CD4-positive, alpha-beta memory T cell (primary cell): ENCODE results near the gene LMO1. TPM values are rescaled to one million over a fixed set of nuclear protein-coding genes. Genes with fewer than 3 reads are reported as not detected.
A peak's percentile ranks its signal among the peaks of the same experiment; 100 is the strongest.

Source experiments
- CTCF ChIA-PET: fragments of 350-600 bp; sonication (Branson Sonifier 250); formaldehyde crosslinking; loops from one replicate; lab custom pipeline; 2021; ENCODE audit warnings: inconsistent platforms; ENCODE audit not compliant: partially characterized antibody; lab: Charles Lee
- POLR2A ChIA-PET: fragments of 350-600 bp; sonication (Branson Sonifier 250); formaldehyde crosslinking; loops from one replicate; lab custom pipeline; 2021; ENCODE audit not compliant: partially characterized antibody; lab: Charles Lee
- DNase-seq, 5 donors: peaks; one replicate each; pipeline versions ENCODE4 v3.0.0 to v3.0.0-alpha.2; 2020 to 2022; ENCODE audit warnings: mixed read lengths in 1 of 5
- H3K27ac ChIP-seq: one replicate; pipeline ENCODE4 v1.7.0; 2013; ENCODE audit warnings: low read depth, low read length
- H3K27me3 ChIP-seq: 2 replicates; pipeline ENCODE4 v1.7.0; 2013; ENCODE audit warnings: mild to moderate bottlenecking, low read length, moderate library complexity; ENCODE audit not compliant: insufficient read depth
- H3K36me3 ChIP-seq: 2 replicates; pipeline ENCODE4 v1.7.0; 2013; ENCODE audit warnings: mild to moderate bottlenecking, low read length, moderate library complexity; ENCODE audit not compliant: insufficient read depth
- H3K4me1 ChIP-seq: 2 replicates; pipeline ENCODE4 v1.7.0; 2013; ENCODE audit warnings: mild to moderate bottlenecking, low read length, moderate library complexity; ENCODE audit not compliant: insufficient read depth
- H3K4me3 ChIP-seq, 2 donors: one replicate each; pipeline ENCODE4 v1.7.0; 2013; ENCODE audit warnings: low read length in 2 of 2, mild to moderate bottlenecking in 1 of 2
- H3K9me3 ChIP-seq, 2 donors: one replicate each; pipeline ENCODE4 v1.7.0; 2013; ENCODE audit warnings: low read length in 2 of 2, control low read depth in 1 of 2; ENCODE audit not compliant: control insufficient read depth in 1 of 2
- H3K27ac Mint-ChIP-seq, 7 donors: one replicate each; pipeline ENCODE4 v1.8.0; 2020 to 2021; ENCODE audit warnings: mixed read lengths in 7 of 7, mild to moderate bottlenecking in 6 of 7, inconsistent platforms in 3 of 7, moderate library complexity in 3 of 7
- H3K27me3 Mint-ChIP-seq, 2 donors: one replicate each; pipeline ENCODE4 v1.8.0; 2020 to 2021; ENCODE audit warnings: mixed read lengths in 2 of 2
- H3K36me3 Mint-ChIP-seq, 2 donors: one replicate each; pipeline ENCODE4 v1.8.0; 2020 to 2021; ENCODE audit warnings: mixed read lengths in 2 of 2, inconsistent platforms in 1 of 2, mild to moderate bottlenecking in 1 of 2
- H3K4me1 Mint-ChIP-seq, 4 donors: one replicate each; pipeline ENCODE4 v1.8.0; 2020 to 2021; ENCODE audit warnings: mixed read lengths in 4 of 4, mild to moderate bottlenecking in 1 of 4
- H3K4me3 Mint-ChIP-seq, 8 donors: one replicate each; pipeline ENCODE4 v1.8.0; 2020 to 2021; ENCODE audit warnings: mixed read lengths in 8 of 8, mild to moderate bottlenecking in 7 of 8, moderate library complexity in 6 of 8, inconsistent platforms in 3 of 8
- H3K9me3 Mint-ChIP-seq, 8 donors: one replicate each; pipeline ENCODE4 v1.8.0; 2020 to 2021; ENCODE audit warnings: mixed read lengths in 8 of 8, mild to moderate bottlenecking in 5 of 8, inconsistent platforms in 3 of 8, moderate library complexity in 1 of 8
- intact Hi-C: fragments of 100-400 bp; cut with micrococcal nuclease; formaldehyde crosslinking; loops from one replicate; pipeline ENCODE4 v1.15.1; 2023
- polyA plus RNA-seq, 2 donors: library from polyadenylated mRNA; unstranded; fragments of 300-500 nt; fragmentation: Illumina TruSeq; gene quantifications; one replicate each; pipeline ENCODE4 v1.2.3, GENCODE V29; 2021
- total RNA-seq, 2 experiments: library from RNA; stranded (reverse); gene quantifications; one replicate each; pipeline ENCODE4 v1.2.3, GENCODE V29; 2021

Gene LMO1
- total and polyA plus RNA-seq, 4 experiments from 2014 or later: not detected

DNA sequence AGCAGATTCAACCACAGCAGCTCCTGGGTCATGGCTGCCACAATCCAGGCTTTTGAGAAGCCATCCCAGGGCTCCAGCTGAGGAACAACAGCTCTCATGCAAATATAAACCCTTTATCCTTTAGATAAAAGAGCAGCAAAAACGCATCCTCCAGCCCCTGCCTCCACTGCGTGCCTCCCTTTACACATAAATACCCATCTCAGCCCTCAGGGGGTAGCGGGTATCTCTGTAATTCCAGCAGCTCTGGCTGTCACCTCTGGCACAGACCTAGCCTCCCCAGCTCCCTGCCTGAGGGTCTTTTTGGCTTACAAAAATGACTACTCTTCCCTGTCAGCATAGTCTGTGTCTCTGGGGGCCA, 21.6 kb downstream of the LMO1 start:
- Mint-ChIP-seq H3K36me3 (no peaks in the 10 kb centered on the region), H3K27me3 (peaks cover 0 to 5% of the 10 kb centered on the region in 2 donors), H3K4me3 (no peak overlapping the region), H3K4me1 (no peaks in the 10 kb centered on the region), H3K9me3 (no peaks in the 10 kb centered on the region), H3K27ac (no peak overlapping the region)
- Histone ChIP-seq H3K27ac (no peak overlapping the region), H3K4me1 (no peaks in the 10 kb centered on the region), H3K27me3 (no peaks in the 10 kb centered on the region), H3K36me3 (no peaks in the 10 kb centered on the region), H3K9me3 (no peaks in the 10 kb centered on the region), H3K4me3 (no peak overlapping the region)
- POLR2A ChIA-PET: no interaction called here
- no peak for DNase-seq
- intact Hi-C loops: no loop called here
- CTCF ChIA-PET: interaction anchor here (0.5 to 1.8 kb wide), 2 partner anchors 14 to 21 kb away, joined by 3 to 7 read pairs; partner anchors contain the start of gene LMO1

- peak overlapping the region in 1 of 7 donors; percentile 17 for H3K27ac Mint-ChIP-seq
- Histone ChIP-seq H3K27ac (no peak overlapping the region), H3K36me3 (no peaks in the 10 kb centered on the region), H3K4me1 (no peaks in the 10 kb centered on the region), H3K4me3 (no peak overlapping the region), H3K9me3 (no peaks in the 10 kb centered on the region), H3K27me3 (no peaks in the 10 kb centered on the region)
- H3K4me1 Mint-ChIP-seq: no peaks in the 10 kb centered on the region
- intact Hi-C loops: no loop called here
- H3K36me3 Mint-ChIP-seq: no peaks in the 10 kb centered on the region
- CTCF ChIA-PET: interaction anchor here (1.8 kb wide), 1 partner anchor 22 kb away, joined by 7 read pairs; the partner anchor contains the start of gene LMO1
- H3K4me3 Mint-ChIP-seq: no peak overlapping the region
- H3K27me3 Mint-ChIP-seq: peaks cover 0 to 5% of the 10 kb centered on the region in 2 donors
- no peaks in the 10 kb centered on the region for H3K9me3 Mint-ChIP-seq
- no peak for DNase-seq
- POLR2A ChIA-PET: no interaction called here
Measured at GRCh38 chr11:8241373-8242117, 22.1 kb downstream of the LMO1 start.

DNA sequence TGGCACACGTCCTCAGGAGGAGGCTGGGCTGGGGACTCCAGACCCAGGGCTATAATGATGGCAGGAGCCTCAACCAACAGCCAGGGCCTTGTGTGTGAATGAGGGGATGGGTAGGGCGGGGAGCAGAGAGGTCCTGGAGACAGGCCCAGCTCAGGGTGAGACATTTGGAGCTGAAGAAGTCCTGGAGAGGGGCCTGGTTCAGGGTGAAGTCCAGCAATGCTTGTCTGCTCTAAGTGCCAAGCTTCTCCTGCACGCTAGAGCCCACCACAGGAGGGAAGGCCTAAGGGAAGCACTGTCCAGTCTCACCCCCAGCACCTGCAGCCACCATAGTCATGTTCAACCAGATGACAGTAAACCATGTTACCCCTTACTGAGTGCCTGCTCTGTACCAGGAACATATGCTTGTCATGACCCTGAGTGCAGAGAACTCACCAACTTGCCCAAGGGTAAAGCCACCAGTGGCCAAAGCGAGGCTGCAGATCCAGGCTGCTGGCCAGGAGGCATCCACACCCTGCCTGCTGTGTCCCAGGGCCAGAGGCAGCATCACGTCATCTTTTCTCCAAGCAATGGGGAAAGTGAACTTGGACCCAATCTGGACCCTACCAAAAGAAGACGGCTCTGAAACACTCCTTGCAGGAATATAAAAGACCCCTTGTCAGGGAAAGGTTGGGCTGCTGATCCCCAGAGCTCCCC, 24.0 kb downstream of the LMO1 start:
- H3K27ac Mint-ChIP-seq: no peak overlapping the region
- no peaks in the 10 kb centered on the region for H3K36me3 Mint-ChIP-seq
- H3K9me3 ChIP-seq: no peaks in the 10 kb centered on the region
- no peaks in the 10 kb centered on the region for H3K4me1 ChIP-seq
- ChIA-PET CTCF (interaction anchor here (0.8 kb wide), 1 partner anchor 15 kb away, joined by 3 read pairs; no protein-coding TSS in a partner anchor), POLR2A (no interaction called here)
- no peaks in the 10 kb centered on the region for H3K27me3 ChIP-seq
- no peaks in the 10 kb centered on the region for H3K9me3 Mint-ChIP-seq
- DNase-seq: no peak
- H3K27ac ChIP-seq: no peak overlapping the region
- intact Hi-C loops: no loop called here
- peaks cover 4 to 7% (median 6%) of the 10 kb centered on the region in 4 donors for H3K4me1 Mint-ChIP-seq
- H3K4me3 ChIP-seq: no peak overlapping the region
- H3K27me3 Mint-ChIP-seq: peaks cover 0 to 3% of the 10 kb centered on the region in 2 donors
- no peak overlapping the region for H3K4me3 Mint-ChIP-seq
- H3K36me3 ChIP-seq: no peaks in the 10 kb centered on the region

- Histone ChIP-seq H3K9me3 (no peaks in the 10 kb centered on the region), H3K27me3 (no peaks in the 10 kb centered on the region), H3K36me3 (no peaks in the 10 kb centered on the region), H3K27ac (no peak overlapping the region), H3K4me3 (no peak overlapping the region), H3K4me1 (no peaks in the 10 kb centered on the region)
- peaks cover 4 to 12% (median 9%) of the 10 kb centered on the region in 4 donors for H3K4me1 Mint-ChIP-seq
- H3K27me3 Mint-ChIP-seq: peaks cover 0 to 3% of the 10 kb centered on the region in 2 donors
- intact Hi-C loops: no loop called here
- H3K9me3 Mint-ChIP-seq: no peaks in the 10 kb centered on the region
- POLR2A ChIA-PET: no interaction called here
- CTCF ChIA-PET: interaction anchor here (0.8 to 1.5 kb wide), 2 partner anchors 8 to 14 kb away, joined by 3 to 4 read pairs; no protein-coding TSS in a partner anchor
- no peak for DNase-seq
- no peak overlapping the region for H3K4me3 Mint-ChIP-seq
- no peak overlapping the region for H3K27ac Mint-ChIP-seq
- no peaks in the 10 kb centered on the region for H3K36me3 Mint-ChIP-seq
Measured at GRCh38 chr11:8239040-8239439, 24.6 kb downstream of the LMO1 start.

DNA sequence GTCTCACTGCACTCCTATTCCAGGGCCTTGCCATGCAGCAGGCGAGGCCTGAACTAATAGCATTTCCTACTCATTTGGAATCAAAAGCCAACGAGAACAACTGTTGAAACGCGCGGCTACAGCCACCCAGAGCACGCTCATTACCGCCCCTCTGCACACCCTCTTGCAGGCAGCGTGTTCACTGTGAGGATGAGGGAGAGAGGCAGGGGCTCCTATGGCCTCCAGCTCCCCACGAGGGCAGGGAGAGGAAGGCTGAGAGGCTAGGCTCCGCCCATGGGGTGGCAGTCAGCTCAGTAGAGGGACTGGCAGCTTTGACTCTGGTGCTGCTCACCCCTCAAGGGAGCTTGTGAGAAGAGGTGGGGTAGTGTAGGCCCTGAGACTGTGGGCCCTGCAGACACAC, 26.2 kb downstream of the LMO1 start:
- H3K36me3 ChIP-seq: no peaks in the 10 kb centered on the region
- Mint-ChIP-seq H3K9me3 (no peaks in the 10 kb centered on the region), H3K27ac (no peak overlapping the region), H3K27me3 (peaks cover 0 to 2% of the 10 kb centered on the region in 2 donors), H3K36me3 (no peaks in the 10 kb centered on the region), H3K4me1 (peaks cover 4 to 12% (median 9%) of the 10 kb centered on the region in 4 donors), H3K4me3 (no peak overlapping the region)
- no peaks in the 10 kb centered on the region for H3K4me1 ChIP-seq
- ChIA-PET CTCF (interaction anchor here (1.5 to 2.5 kb wide), 2 partner anchors 16 to 26 kb away, joined by 3 to 8 read pairs; partner anchors contain the start of gene LMO1), POLR2A (no interaction called here)
- intact Hi-C loops: no loop called here
- H3K27ac ChIP-seq: no peak overlapping the region
- H3K4me3 ChIP-seq: no peak overlapping the region
- H3K9me3 ChIP-seq: no peaks in the 10 kb centered on the region
- H3K27me3 ChIP-seq: no peaks in the 10 kb centered on the region
- DNase-seq: no peak

DNA sequence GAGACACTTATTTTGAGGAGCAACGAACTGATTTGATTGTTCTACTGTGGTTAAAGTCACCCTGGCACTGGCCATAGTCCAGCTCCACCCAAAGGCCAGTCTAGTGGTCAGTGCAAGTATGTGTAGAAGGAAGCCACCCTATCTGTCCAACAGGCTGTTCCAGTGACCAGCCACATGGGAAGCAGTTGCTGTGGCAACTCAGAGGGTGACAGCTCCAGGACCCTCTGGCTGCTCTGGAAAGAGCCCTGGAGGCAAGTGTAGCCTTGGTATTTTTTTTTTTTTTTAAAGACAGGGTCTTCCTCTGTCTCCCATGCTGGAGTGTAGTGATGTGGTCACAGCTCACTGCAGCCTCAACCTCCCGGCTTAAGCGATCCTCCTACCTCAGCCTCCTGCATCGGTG, 27.8 kb downstream of the LMO1 start:
- ChIA-PET CTCF (no interaction called here), POLR2A (no interaction called here)
- H3K9me3 Mint-ChIP-seq: no peaks in the 10 kb centered on the region
- DNase-seq: no peak
- H3K4me3 ChIP-seq: no peak overlapping the region
- H3K27me3 ChIP-seq: no peaks in the 10 kb centered on the region
- no peak overlapping the region for H3K27ac Mint-ChIP-seq
- H3K27ac ChIP-seq: no peak overlapping the region
- no peak overlapping the region for H3K4me3 Mint-ChIP-seq
- no peaks in the 10 kb centered on the region for H3K36me3 Mint-ChIP-seq
- H3K27me3 Mint-ChIP-seq: peaks cover 0 to 1% of the 10 kb centered on the region in 2 donors
- peaks cover 4 to 12% (median 9%) of the 10 kb centered on the region in 4 donors for H3K4me1 Mint-ChIP-seq
- intact Hi-C loops: no loop called here
- H3K4me1 ChIP-seq: no peaks in the 10 kb centered on the region
- H3K9me3 ChIP-seq: no peaks in the 10 kb centered on the region
- no peaks in the 10 kb centered on the region for H3K36me3 ChIP-seq

DNA sequence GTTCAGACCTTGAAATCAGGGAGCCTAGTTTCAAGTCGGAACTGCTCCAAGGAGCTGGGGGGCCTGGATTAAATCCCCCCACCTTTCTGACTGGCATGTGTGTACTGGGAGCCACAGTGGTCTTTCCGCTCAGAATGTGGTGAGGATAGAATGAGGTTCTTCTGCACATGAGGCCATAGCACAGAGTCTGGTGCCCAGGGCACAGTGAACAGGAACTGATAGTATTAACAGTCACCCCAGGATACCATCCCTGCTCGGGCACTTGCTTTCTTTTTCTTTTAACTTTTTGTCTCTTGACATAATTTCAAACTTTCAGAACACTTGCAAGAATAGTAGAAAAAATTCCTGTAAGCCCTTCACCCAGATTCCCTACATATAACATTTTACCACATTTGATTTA, 28.8 kb downstream of the LMO1 start:
- Histone ChIP-seq H3K27me3 (no peaks in the 10 kb centered on the region), H3K4me1 (no peaks in the 10 kb centered on the region), H3K4me3 (no peak overlapping the region), H3K27ac (no peak overlapping the region), H3K9me3 (no peaks in the 10 kb centered on the region), H3K36me3 (no peaks in the 10 kb centered on the region)
- H3K27ac Mint-ChIP-seq: peak overlapping the region in 5 of 7 donors; percentile 2 to 42 (median 15)
- H3K4me1 Mint-ChIP-seq: peaks cover 4 to 12% (median 9%) of the 10 kb centered on the region in 4 donors
- ChIA-PET CTCF (interaction anchor here (0.8 to 1.2 kb wide), 2 partner anchors 11 to 42 kb away, joined by 3 read pairs; no protein-coding TSS in a partner anchor), POLR2A (no interaction called here)
- no peak for DNase-seq
- peak overlapping the region in 5 of 8 donors; percentile 7 to 72 (median 18) for H3K4me3 Mint-ChIP-seq
- no peaks in the 10 kb centered on the region for H3K9me3 Mint-ChIP-seq
- no peaks in the 10 kb centered on the region for H3K27me3 Mint-ChIP-seq
- intact Hi-C loops: no loop called here
- H3K36me3 Mint-ChIP-seq: no peaks in the 10 kb centered on the region
